GM18907 (cell line): ENCODE measurements around the gene CFAP90.

ENCODE experiments used
- ATAC-seq: cut with Tn5 transposase; IDR thresholded peaks from one replicate; pipeline ENCODE4 v1.9.1; 2021; ENCODE audit warnings: mild to moderate bottlenecking, moderate library complexity; ENCODE audit not compliant: unreplicated experiment

CFAP90 gene

DNA sequence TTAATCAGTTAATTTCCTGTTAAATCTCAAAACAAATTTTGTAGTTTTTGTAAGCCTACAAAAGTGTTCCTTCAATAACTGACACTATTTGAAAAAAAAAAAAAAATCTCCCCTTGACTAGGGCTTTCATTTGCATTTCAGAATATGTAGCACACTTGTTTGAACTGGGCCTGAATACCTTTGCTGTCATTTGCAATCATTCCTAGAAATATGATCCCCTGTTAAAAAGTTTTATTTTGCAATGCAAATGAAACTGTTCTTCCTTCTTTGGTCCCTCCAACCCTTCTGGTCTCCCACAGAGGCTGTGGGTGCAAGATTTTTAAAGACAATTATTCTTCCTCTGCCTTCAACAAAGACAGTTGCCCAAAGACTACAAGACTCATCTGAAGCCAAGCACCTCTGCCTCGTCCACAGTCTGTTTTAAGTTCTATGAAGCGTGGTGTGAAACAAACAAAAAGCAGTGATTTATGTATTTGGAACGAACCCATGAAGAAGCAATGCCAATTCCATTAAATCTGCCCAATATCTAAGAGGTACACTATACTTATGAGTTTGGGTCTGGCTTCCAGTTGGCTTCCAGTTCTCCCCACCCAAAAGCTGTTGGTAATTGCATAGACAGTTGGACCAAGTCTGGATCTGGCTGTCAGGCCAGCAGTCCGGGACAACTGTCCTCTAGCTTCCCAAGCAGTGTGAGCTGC lies 66.1 kb downstream of the CFAP90 start:
- ATAC-seq, result no peak

DNA sequence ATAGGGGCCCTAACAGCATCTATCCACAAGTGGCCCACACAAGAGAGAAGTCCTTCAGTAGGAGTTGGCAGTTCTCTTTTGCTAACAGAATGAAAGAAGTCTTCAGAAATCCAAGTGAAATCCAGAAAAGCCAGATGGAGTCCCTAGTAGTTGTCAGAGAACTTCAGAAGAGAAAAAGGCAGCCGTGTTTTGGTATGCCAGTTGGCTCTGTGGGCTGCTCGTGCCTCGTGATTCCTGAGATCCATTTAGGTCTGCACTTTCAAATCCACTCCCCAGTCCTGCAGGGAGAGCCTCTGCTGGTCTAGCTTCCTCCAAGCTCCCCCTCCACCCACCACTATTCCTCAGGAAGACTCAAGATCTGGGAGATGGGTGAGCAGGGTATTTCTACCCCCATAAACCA lies 69.0 kb downstream of the CFAP90 start:
- no peak for ATAC-seq
